ENCODE measurements around the gene CCND2. TPM values are rescaled to one million over a fixed set of nuclear protein-coding genes. Genes with fewer than 3 reads are reported as not detected.

CCND2 gene
- total and polyA plus RNA-seq, 2 of the 8 experiments (the other 6 are each of a cell fraction or from before 2014, with no cell fraction given) = 41.7 to 223 TPM

GRCh38 chr12:4322726-4323125 lies 49.2 kb downstream of the CCND2 start:
- Histone ChIP-seq H3K4ac (replicated peaks; ENCODE audit: insufficient read length, low read depth, low read length) (no peak overlapping the region), H2AK5ac (ENCODE audit: low read depth, low read length) (no peak overlapping the region), H3K14ac (ENCODE audit: insufficient read length) (no peak overlapping the region), H3K56ac (replicated peaks; ENCODE audit: insufficient read length, low read depth, low read length) (no peak overlapping the region), H3K9ac (replicated peaks in 1 of 4; ENCODE audit: extremely low read depth in 1 of 4, low read depth in 3 of 4, low read length in 3 of 4) (no peak overlapping the region), H3K79me2 (ENCODE audit: control insufficient read depth in 1 of 2, insufficient read depth in 2 of 2, low read length in 2 of 2) (peaks cover 0 to 47% of the 10 kb centered on the region in 2 experiments; a peak in 2 of 4 replicates), H2BK15ac (ENCODE audit: low read length) (no peak overlapping the region), H3K27me3 (replicated peaks in 1 of 4; ENCODE audit: control insufficient read depth in 3 of 4, extremely low read depth in 1 of 4, insufficient read depth in 3 of 4, low read length in 3 of 4) (peaks cover 0 to 3% (median 0%) of the 10 kb centered on the region in 4 experiments; a peak in 2 of 7 replicates), H3K4me3 (ENCODE audit: extremely low read depth in 1 of 4, insufficient read depth in 2 of 4, low read depth in 3 of 4, low read length in 4 of 4) (peak overlapping the region in 1 of 4 experiments; percentile 89; a peak in 1 of 8 replicates), H3K9me3 (ENCODE audit: insufficient read depth in 2 of 2, low read depth in 1 of 2, low read length in 1 of 2) (no peaks in the 10 kb centered on the region; a peak in 1 of 4 replicates), H3K18ac (ENCODE audit: extremely low read depth, low read length) (no peak overlapping the region), H4K20me1 (replicated peaks in 1 of 2; ENCODE audit: control insufficient read depth in 1 of 2, insufficient read depth in 2 of 2, low read length in 2 of 2) (no peaks in the 10 kb centered on the region), H2BK120ac (replicated peaks; ENCODE audit: low read depth, low read length) (no peak overlapping the region), H3K4me1 (replicated peaks in 1 of 4; ENCODE audit: control insufficient read depth in 3 of 4, insufficient read depth in 4 of 4, low read length in 3 of 4) (peaks cover 0 to 6% (median 1%) of the 10 kb centered on the region in 4 experiments; a peak in 4 of 7 replicates), H4K8ac (ENCODE audit: extremely low read depth, insufficient read depth, low read length) (no peak overlapping the region), H4K5ac (ENCODE audit: insufficient read length, low read depth, low read length) (no peak overlapping the region), H2AFZ (ENCODE audit: low read length) (no peak overlapping the region), H3K79me1 (ENCODE audit: low read depth, low read length) (peaks cover 3% of the 10 kb centered on the region; the same call in 1 of the 2 replicates), H3K23ac (ENCODE audit: insufficient read length) (no peak overlapping the region), H3K23me2 (ENCODE audit: low read depth, low read length) (peaks cover 13% of the 10 kb centered on the region; the same call in 1 of the 2 replicates), H2BK20ac (ENCODE audit: low read length) (no peak overlapping the region), H2BK12ac (ENCODE audit: low read depth, low read length) (no peak overlapping the region), H4K91ac (replicated peaks; ENCODE audit: insufficient read length, low read length) (no peak overlapping the region), H3K4me2 (ENCODE audit: insufficient read depth in 1 of 2, low read depth in 2 of 2, low read length in 2 of 2) (peak overlapping the region; percentile 69 to 84; a peak in 2 of 4 replicates), H3K27ac (ENCODE audit: low read depth, low read length) (no peak overlapping the region), H2BK5ac (ENCODE audit: low read depth, low read length) (no peak overlapping the region), H3K36me3 (ENCODE audit: control insufficient read depth in 2 of 4, insufficient read depth in 4 of 4, low read length in 3 of 4) (peaks cover 2 to 6% (median 3%) of the 10 kb centered on the region in 4 experiments; a peak in 4 of 8 replicates)
- WGBS, 2 experiments (ENCODE audit: extremely low coverage in 1 of 2, insufficient coverage in 1 of 2, insufficient read length in 1 of 2, insufficient replicate concordance in 2 of 2, low coverage in 1 of 2, low lambda C conversion rate in 2 of 2, missing lambda C conversion rate in 1 of 2) = 88% methylated on average over 5 of the region's 5 CpGs; no CpG with 5 or more reads in 1 of the 2 experiments
- FAIRE-seq (no peak), DNase-seq (ENCODE audit: low read depth in 1 of 2, low spot score in 2 of 2) (no peak)
- ChIA-PET CTCF (ENCODE audit: partially characterized antibody) (interaction anchor here (0.5 to 0.9 kb wide), 3 partner anchors 218 to 443 kb away, joined by 3 to 4 read pairs (median 3); no protein-coding TSS in a partner anchor), POLR2A (ENCODE audit: partially characterized antibody) (interaction anchor here (1.1 to 3.3 kb wide), 5 partner anchors 8 to 51 kb away, joined by 3 to 16 read pairs (median 6); partner anchors contain the start of gene CCND2)
- TF ChIP-seq ZNF274 (IDR thresholded peaks at IDR 0.05; ENCODE audit: borderline replicate concordance, extremely low read depth, low read length) (no peak), SP4 (IDR thresholded peaks at IDR 0.05; ENCODE audit: low read length) (no peak)

Other genes with a start within 250 kb of the CCND2 start
- gene TIGAR, start 47.5 kb downstream of the CCND2 start, total RNA-seq (2021; fragmentation: NEBNext Ultra II Directional; extraction: Animal tissue kit (Norgen Biotek cat#: 25700)) = 26.4 and 27.6 TPM in 2 replicates
- gene TIGAR, start 47.5 kb downstream of the CCND2 start, polyA plus RNA-seq (2011; rRNA removed) = 1.8 and 3.8 TPM in 2 replicates
- gene FGF23, start 106.0 kb downstream of the CCND2 start, total RNA-seq (2021; fragmentation: NEBNext Ultra II Directional; extraction: Animal tissue kit (Norgen Biotek cat#: 25700)) = 0.42 and 0.67 TPM in 2 replicates
- gene FGF23, start 106.0 kb downstream of the CCND2 start, polyA plus RNA-seq (2011; rRNA removed) = 0.35 and 0.53 TPM in 2 replicates
- gene FGF6, start 172.1 kb downstream of the CCND2 start, total RNA-seq (2021; fragmentation: NEBNext Ultra II Directional; extraction: Animal tissue kit (Norgen Biotek cat#: 25700)) = not detected in 2 replicates
- gene FGF6, start 172.1 kb downstream of the CCND2 start, polyA plus RNA-seq (2011; rRNA removed) = not detected in 2 replicates